Inflammatory macrophage treated with lipopolysaccharide for 4 hours (primary cell): ENCODE results near the gene SDK1.
"Not testable (repeated sequence)": the region's sequence is repeated elsewhere in the genome, so short reads cannot be mapped to it uniquely, and the experiment has no call there.

Source experiments
- DNase-seq: peaks from one replicate; pipeline ENCODE4 v3.0.0-alpha.2; 2020

Gene SDK1

DNA sequence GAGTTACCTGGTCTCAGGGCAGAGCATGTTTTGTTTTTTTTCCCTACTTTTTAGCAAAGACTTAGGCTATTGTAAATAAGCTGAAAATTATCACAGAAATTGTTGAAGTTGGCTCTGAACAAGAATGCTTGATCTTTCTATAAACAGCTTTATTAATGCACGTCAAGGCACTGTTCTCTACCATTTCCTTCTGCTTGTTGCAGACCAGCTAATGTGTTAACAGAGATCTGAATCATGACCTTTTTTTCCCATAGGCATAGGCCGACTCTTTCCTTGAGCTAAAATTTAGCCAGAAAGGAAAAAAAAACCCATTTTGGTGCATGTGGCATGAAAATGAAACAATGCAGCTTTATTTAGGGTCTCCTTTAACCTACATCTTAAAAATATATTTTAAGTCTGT lies 248.5 kb downstream of the SDK1 start:
- no peak for DNase-seq

DNA sequence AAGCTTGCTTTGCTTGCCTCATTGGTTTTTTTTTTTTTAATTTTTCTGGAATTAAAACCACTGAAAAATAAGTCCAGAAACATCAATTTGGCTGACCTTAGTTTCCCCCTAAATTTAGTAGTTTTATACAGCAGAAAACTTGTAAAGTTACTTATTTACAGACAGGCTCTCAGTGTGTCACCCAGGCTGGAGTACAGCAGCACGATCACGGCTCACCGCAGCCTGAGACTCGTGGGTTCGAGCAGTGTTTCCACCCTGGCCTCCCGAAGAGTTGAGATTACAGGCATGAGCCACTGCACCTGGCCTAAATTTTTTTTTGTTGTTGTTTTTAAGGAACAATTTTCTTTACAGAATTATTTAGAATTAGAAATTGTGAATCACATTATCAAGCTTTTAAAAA lies 250.5 kb downstream of the SDK1 start:
- DNase-seq: no peak

DNA sequence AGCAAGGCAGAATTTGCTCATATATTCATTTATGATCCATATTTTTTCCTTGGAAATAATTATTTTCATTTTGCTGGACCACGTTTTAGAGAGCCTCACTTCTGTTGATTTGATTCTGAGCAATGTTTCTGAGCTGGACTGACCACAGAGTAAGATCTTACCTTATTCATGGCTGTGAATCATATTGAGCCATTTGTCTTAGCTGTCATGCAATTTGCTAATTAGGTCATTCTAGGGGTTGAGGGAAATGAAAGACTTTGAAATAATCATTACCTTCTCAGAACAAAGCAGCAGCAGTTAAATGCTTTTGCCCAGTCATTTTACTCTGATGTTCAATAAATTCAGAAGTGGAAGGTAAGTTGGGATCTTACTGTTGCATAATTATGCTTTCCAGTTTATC lies 251.4 kb downstream of the SDK1 start:
- DNase-seq: no peak

DNA sequence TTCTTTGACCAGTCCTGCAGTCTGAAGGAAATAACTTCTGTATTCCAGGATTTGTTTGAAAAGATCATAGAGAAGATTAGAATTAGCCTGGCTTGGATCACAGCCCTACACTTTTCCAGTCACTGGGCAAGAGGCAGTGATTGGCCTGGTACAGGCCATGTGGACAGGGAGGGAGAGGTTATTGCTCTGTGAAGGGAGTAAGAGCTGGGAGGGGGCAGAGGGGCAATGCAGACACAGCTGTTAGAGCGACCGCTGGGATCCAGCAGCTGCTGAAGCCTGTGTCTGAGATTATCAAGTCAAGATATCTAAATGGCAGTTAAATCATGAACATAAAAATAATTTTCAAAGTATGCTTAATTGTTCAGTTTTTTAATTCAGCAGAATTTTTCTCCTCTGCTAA lies 257.3 kb downstream of the SDK1 start:
- no peak for DNase-seq

DNA sequence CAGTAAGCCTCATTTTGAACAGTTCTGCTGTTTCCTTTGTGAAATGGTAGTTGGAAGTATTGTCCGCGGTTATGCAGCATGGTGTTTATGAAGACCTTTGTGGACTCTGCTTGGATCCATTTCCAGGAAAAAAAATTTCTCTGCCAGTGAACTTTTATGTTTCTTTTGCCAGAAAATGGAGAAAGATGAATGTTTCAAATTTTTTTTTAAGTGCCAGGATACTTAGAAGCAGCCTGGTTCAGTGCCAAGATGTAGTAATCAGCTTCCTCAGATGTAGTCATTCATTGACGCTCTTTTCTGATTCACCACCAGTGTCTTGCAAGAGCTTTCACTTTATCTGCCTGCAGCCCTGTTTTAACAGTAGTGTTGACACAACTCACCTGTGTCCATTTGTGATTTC lies 258.2 kb downstream of the SDK1 start:
- DNase-seq: peak; percentile 3

DNA sequence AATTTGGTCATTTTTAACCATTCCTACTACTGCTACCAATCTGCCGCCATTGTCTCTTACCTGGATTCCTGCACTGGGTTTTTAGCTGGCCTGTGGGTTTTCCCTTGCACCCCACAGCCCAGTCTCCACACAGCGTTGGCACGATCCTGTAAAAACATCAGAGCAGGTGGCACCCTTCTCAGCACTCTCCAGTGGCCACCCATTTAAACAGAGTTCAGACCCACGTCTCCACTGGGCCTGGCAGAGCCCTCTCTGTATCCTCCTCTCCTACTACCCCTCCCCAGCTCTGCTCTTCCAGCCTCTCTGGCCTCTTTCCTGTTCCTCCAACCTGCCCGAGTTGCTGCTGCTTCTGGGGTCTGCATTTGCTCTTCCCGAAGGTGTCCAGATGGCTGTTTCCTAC lies 259.4 kb downstream of the SDK1 start:
- DNase-seq: no peak

DNA sequence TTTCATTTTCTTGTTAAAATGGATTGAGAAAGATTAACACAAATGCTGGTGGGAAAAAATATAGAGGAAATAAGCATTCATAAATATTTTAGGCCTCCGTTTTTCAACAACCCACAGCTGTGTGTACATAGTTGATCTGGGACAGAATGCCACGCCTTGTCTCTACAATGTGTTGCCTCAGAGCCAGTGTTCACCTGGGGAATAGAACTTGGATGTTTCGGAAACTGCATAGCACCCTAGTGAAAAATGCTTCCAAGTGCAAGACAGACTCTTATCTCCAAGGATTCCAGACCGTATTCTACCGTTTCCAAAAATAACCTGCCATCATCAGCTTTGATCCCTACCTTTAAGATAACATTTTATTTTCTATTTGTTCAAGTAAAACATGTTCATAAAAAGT lies 260.9 kb downstream of the SDK1 start:
- no peak for DNase-seq

DNA sequence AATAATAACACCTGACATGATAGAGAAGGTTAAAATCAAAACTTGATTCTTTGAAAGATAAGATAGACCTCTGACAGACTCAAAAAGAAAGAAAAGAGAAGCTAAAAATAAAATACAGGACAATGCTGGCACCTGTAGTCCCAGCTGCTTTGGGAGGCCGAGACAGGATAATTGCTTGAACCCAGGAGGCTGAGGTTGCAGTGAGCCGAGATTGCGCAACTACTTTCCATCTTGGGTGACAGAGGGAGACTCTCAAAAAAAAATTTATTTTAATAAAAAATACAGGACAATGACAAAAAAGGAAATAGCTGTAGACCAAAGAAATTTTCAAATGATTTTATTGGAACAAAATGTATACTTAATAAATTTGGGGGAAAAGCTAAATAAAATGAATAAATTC lies 263.2 kb downstream of the SDK1 start:
- DNase-seq: no peak

DNA sequence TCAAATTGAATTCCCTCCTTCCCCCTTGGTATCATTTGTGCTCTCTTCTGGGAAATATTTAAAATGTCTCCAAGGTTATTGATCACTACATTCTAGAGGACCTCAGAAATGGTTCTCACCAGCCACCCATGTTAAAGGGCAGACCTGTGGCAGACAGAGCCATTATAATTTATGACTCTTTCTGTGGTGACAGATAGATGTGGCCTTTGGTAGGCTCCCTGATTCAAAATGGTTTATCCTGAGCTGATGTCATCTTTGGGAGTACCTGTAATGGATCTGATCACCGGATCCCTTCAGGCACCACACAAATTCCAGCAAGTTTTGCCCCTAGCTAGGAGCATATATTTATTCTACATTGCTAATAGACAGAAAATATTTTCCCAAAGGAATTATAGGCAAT lies 267.5 kb downstream of the SDK1 start:
- DNase-seq: no peak

DNA sequence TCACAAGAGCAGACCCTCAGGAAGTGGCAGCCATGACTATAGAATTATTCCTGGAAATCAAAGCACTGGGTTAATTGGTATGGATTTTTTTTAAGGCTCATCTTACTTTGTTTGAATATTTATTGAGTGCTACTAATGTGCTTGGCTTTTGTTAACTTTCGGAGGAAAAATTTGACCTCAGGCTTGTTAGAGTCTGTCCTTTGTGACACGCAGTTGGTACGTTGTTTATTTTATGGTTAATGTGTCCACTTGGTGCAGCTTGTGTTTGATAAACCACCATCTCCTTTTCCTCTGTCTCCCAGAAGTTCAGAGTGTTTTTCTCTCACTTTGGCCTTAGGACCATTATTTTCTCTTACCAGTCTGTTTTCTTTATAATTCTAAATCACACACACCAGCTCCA lies 268.6 kb downstream of the SDK1 start:
- DNase-seq: no peak

DNA sequence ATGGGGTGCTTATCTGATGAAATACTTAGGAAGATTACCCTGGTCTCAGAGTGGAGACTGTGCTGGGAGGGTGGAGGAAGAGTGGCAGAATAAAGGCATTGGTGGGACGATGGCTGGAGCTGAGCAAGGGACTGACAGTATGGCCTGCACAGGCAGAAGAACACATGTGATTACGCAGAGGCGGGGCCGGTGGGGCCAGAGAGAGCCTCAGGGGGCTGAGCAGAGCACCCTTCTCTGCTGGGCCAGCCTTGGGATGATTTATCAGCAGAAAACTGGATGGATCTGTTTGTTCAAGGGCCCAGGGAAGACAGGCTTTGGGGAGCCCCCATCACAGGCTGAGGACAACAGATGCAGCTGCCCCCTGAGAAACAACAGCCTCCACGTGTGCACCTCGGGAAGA lies 272.1 kb downstream of the SDK1 start:
- no peak for DNase-seq

DNA sequence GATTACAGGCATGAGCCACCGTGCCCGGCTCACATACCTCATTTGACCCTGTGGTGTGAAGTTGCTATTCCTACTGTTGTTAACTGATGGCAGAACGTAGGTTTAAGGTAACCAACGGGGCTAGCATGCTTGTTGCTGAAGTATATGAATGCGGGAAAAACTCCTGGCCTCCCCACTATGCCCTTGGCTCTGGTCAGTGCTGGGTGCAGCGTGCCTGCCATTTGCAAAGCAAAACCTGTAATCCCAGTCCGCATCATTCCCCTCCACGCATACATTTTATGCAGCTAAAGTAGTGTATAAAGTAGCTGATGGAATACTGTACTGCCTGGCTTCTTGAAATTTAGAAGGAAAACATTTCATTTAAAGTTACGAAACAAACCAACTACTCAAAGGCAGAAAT lies 273.3 kb downstream of the SDK1 start:
- no peak for DNase-seq

DNA sequence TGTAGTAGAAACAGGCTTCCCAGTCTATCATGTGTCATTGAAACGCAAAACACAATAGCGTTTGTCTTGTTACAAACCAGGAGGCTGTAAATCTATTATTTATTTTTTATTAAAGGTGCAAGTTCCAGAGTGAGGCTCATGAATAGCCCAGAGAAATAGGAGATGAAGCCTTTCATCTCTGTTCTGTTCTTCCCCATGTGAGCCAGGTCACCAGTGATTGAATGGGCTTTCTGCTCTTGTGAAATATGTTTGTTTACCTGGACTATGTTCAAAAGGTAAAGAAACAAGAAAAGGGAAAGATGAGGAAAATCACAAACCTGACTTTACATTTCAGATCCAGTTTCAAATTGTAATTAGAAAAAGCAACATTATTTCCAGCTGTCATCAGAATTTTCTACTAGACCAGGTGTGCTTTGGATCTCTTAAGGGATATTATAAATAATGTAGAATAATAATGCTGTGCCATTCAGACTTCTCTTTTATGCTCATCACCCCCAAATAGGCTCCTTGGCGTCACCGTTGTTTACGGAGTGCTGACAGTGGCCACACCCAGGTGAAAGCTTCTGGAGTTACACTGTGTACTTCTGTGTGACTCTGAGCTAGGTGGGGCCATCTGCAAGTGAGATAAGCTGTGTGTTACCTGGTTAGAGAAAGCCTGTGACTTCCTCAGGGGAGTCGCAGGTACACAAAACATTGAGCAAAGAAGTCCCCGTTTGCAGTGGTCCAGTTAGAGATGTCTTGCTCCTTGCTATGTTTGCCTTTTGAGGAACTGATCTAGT lies 274.9 kb downstream of the SDK1 start:
- DNase-seq: no peak

DNA sequence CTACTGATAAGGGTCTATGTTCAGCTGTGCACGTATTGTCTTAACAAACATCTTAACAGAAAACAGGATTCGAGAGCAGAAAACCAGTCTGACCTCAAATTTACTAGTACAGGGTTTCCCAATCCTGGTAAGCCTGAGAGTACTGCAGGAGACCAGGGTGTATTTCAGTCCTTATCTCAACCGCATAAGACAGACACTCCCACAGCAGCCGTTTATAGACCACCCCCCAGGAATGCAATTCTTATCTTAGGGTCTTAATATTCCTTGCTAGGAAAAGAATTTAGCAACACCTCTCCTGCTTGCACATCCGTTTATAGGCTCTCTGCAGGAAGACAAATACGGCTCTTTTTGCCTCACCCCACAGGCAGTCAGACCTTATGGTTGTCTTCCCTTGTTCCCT lies 277.3 kb downstream of the SDK1 start:
- no peak for DNase-seq

DNA sequence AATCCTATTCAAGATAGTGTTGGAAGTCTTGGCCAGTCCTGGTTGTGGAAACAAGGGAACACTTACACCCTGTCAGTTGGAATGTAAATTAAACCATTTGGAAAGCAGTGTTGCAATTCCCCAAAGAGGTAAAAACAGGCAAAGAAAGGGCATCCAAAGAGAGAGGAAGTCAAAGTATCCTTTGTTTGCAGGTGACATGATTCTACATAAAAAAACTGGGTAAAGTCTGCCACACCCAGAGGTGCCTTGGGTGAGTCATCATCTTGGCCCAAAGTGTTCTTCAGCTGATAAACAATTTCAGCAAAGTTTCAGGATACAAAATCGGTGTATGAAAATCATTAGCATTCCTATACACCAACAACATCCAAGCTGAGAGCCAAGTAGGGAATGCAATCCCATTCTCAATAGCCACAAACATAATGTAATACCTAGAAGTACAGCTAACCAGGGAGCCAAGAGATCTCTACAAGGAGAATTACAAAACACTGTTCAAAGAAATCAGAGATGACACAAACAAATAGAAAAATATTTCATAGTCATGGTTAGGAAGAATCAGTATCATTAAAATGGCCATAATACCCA lies 278.7 kb downstream of the SDK1 start:
- DNase-seq: no peak

DNA sequence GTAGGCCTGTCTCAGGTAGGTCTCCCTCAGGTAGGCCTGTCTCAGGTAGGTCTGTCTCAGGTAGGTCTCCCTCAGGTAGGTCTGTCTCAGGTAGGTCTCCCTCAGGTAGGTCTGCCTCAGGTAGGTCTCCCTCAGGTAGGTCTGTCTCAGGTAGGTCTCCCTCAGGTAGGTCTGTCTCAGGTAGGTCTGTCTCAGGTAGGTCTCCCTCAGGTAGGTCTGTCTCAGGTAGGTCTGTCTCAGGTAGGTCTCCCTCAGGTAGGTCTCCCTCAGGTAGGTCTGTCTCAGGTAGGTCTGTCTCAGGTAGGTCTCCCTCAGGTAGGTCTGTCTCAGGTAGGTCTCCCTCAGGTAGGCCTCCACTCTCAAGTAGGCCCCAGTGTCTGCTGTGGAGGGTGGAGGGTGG lies 281.1 kb downstream of the SDK1 start:
- not testable (repeated sequence) for DNase-seq

DNA sequence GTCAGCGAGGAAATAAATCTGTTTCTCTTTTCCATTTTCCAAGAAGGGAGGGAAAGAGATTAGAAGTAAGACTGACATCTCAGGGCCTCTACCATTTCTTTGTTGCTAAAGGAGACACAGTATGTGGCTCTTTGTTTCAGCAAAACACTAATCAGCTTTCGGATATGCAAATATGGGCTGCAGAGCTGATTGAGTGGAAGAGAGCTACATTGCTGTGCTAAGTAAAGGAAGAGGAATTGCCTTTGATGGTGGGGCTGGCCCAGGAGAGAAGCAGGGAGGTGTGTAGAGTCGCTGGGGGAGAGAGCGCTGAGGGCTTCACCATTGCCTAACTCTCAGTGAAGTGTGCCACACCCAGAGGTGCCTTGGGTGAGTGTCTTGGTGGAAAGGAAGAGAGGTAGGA lies 284.8 kb downstream of the SDK1 start:
- no peak for DNase-seq

DNA sequence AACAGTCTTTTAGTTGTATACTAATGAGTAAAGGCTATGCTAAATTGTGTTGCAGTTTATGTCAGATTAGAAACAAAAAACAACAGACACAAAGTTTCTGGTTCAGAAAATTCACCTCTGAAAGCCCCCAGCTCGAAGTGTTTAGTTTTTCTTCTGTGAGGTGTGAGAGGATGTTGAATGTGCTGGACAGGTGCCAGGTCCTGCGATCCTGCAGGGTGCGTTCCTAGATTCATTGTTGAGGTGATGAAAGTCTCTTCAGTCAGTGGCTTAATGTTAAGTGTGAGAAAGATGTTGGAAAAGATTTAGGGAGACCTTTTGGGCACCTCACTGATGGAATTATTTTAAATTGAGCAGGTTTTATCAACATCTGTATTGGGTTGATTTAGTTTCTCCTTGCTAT lies 287.3 kb downstream of the SDK1 start:
- no peak for DNase-seq

DNA sequence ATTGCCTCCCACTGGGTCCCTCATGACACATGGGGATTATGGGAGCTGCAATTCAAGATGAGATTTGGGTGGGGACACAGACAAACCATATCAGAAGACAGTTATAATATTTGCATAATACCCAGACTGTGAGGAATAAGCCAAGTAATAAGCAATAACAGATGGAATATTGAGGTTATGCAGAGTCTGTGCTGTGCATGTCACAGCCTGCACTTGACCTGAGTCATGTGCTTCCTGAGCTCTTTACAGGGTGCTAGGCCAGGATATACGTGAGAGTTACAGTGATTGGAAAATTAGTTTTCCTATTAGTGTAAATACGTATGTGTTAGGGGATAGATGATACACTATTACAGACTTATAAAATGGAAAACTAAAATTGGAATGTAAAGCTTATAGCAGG lies 288.7 kb downstream of the SDK1 start:
- DNase-seq: no peak

DNA sequence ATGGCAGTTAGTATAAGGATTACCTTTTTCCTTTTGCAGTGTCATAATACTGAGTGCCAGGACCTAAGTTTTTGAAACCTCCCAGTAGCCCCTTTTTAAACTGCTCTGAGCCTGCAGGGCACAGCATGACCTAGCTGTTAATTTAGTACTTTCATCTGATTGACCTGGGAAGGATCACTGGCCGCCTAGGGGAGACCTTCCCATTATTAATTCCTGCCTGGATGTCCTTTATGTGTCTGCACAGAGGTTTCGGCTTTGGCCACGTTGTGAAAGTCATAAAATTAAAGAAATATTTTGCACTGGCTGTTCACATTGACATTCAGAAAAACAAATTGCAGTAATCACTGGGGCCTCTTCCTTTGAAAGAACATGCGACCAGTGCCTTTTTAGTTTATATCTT lies 290.2 kb downstream of the SDK1 start:
- no peak for DNase-seq

DNA sequence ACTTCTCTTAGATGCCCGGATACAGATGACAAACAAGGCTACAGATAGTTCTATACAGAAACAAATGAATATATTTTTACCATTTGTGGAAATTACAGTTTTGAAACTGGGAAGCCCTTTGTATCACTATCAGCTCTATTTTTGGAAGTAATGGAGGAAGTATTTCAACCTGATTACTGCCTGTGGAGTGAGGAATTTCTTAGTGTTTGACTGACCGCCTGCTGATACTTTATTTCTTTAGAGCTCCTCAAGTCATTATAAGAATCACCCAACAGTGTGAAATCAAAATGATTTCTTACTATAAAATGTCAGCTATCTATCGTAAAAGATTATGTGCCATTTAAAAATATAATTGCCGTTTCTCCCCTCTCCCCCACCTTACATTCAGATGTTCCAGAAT lies 290.9 kb downstream of the SDK1 start:
- DNase-seq: no peak

DNA sequence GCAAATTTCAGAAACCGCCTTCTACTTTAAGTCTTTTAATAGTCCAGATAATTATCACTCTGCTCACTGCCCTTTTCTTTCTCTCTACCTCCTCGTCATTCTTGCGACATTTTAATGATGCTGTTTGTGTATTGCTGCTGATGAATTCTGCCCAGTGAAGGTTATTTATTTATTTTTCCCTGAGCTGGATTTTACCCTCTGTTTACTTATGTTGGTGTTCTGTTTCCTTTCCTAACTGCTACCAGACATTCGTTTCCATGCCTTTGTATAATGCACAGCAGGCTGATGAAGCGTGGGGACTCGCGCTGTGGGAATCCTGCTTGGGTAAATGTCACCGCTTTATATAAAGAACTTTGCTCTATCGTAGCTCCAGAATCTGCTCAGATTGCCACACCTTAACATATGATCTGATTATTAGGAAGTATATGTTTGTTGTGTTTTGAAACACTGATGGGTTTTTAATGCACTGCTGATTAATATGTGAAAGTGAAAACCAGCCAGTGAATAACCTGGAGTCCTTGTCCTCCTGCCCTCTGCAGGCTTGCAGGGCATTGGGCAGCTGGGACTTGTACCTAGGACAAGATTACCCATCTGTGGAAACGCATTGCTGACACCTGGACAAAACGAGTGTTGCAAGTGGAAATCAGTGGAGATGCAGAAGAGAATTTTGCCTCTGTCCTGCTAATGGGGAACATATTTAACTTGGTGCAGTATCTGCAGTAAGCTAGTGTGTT lies 291.5 kb downstream of the SDK1 start:
- DNase-seq: no peak

DNA sequence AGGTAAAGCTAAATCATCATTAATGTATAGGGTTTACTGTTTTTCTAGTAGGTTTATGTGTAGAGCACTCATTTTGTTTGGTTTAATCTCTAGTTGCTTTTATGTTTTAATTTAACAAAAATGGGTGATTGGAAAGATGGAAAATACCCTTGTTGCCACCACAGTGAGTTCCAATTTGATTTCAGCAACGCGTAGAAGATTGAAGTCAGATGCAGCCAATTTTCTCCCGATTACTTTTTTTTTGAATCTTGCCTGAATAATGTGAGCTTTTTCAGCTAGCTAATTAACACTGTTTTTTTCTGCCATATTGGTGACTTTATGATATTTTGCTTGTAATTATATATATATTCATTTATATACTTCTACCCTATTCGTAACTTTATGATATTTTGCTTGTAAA lies 293.8 kb downstream of the SDK1 start:
- DNase-seq: no peak

DNA sequence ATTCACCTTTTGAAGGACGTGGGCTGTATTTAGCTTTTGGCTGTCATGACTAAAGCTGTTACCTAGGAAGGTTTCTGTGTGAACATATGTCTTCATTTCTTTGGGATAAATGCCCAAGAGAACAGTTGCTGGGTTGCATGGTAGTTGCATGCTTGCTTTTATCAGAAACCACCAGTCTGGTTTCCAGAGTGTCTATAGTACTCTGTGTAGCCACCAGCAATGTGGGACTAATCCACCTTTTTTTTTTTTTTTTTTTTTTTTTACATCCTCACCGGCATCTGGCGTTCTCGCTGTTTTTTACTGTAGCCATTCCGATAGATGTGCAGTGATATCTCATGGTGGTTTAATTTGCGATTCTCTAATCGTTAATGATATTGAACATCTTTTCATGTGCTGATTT lies 297.8 kb downstream of the SDK1 start:
- no peak for DNase-seq

DNA sequence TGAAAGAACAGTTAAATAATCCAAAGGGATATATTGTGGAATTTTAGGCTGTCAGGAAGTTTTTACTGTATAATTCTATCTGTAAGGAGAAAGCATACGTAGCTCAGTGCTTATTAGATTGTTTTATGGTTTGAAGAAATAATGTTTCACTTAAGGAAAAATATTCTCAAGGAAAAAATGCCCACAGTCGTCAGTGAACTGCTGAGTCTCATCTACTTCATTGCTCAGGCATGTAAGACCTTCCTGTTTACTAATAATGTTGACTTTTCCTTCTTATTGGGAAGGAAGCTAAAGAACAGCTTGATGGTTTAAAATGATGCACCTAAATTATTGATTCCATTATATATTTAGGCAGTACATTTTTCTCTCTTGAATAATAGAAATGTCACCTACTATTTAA lies 304.2 kb downstream of the SDK1 start:
- DNase-seq: no peak
